ENCODE data around the gene DESI1. TPM values are rescaled to one million over a fixed set of nuclear protein-coding genes. Genes with fewer than 3 reads are reported as not detected.
A peak's percentile ranks its signal among the peaks of the same experiment; 100 is the strongest.
"Not testable (repeated sequence)": the region's sequence is repeated elsewhere in the genome, so short reads cannot be mapped to it uniquely, and the experiment has no call there.

Gene DESI1
- total RNA-seq, 1 donor from 2014 or later = 27.8 TPM

DNA sequence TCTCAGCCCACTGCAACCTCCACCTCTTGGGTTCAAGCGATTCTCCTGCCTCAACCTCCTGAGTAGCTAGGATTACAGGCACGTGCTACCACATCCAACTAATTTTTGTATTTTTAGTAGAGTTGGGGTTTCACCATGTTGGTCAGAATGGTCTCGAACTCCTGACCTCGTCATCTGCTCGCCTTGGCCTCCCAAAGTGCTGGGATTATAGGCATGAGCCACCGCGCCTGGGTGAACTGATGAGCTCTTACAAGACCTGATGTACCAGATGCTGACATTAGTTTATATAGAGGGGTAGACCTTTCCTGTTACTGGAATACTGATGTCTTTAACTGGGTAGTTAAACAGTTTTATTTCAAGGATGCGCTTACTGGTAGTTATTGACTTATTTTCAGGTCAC, 13.8 kb upstream of the DESI1 start:
- DNase-seq (ENCODE audit: low read depth) = not testable (repeated sequence)

DNA sequence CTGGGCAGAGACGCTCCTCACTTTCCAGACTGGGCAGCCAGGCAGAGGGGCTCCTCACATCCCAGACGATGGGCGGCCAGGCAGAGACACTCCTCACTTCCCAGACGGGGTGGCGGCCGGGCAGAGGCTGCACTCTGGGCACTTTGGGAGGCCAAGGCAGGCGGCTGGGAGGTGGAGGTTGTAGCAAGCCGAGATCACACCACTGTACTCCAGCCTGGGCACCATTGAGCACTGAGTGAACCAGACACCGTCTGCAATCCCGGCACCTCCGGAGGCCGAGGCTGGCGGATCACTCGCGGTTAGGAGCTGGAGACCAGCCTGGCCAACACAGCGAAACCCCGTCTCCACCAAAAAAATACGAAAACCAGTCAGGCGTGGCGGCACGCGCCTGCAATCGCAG, 10.8 kb upstream of the DESI1 start:
- DNase-seq (ENCODE audit: low read depth) = not testable (repeated sequence)

DNA sequence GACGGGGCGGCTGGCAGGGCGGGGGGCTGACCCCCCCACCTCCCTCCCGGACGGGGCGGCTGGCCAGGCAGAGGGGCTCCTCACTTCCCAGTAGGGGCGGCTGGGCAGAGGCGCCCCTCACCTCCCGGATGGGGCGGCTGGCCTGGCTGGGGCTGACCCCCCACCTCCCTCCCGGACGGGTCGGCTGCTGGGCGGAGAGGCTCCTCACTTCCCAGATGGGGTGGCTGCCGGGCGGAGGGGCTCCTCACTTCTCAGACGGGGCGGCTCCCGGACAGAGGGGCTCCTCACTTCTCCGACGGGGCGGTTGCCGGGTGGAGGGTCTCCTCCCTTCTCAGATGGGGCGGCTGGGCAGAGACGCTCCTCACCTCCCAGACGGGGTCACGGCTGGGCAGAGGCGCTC, 10.3 kb upstream of the DESI1 start:
- not testable (repeated sequence) for DNase-seq (ENCODE audit: low read depth)

DNA sequence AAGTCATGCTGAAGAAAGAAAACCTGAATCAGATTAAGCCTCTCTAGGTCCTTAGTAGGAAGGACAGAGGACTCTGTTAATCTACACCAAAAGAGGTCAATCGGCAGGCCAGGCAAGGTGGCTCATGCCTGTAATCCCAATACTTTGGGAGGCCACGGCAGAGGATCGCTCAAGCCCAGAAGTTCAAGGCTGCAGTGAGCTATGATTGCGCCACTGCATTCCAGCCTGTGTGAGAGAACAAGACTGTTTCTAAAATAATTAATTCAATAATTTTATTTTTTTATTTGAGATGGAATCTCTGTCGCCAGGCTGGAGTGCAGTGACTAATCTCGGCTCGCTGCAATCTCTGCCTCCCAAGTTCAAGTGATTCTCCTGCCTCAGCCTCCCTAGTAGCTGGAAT, 4.7 kb upstream of the DESI1 start:
- no peak for DNase-seq (ENCODE audit: low read depth)

DNA sequence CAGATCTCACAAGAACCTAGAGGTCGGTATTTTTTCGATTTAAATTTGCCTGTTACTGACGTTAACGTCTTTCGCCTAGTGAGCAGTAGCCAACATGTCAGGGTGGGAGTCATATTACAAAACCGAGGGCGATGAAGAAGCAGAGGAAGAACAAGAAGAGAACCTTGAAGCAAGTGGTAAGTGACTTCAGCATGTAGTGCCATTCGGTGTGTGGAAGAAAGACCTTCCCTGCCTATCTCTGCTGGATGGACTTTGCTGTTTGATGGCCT, 1.0 kb upstream of the DESI1 start:
- DNase-seq (ENCODE audit: low read depth) = no peak

DNA sequence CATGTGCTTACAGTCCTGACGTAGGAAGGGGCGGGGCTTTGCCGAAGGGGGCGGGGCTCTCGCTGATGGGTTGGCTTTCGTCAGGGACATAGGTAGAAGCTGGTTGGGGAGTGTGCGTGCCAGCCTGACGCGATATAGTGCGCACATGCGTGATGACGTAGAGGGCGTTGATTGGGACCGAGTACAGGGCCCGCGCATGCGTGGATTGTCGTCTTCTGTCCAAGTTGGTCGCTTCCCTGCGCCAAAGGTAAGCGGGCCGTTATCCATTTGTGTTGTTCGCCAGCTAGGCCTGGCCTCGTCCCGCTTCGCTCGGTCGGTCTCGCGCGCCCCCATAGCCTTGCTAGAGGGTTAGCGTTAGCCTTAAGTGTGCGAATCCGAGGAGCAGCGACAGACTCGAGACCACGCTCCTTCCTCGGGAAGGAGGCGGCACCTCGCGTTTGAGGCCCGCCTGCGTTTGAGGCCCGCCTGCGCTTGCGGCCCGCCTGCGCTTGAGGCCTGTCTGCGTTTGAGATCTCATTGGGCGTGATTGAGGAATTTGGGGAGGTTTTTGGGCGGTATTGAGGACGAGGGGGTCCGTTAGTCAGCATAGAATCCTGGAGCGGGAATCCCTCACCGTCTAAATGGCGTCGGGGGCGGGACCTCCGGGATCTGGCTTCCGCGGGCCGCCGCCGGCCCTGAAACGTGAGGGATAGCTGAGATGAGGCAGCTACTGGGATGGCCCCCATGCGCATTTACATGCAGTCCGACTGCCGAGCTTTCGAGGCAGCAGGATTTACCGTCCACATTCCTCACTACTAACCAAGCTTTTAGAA, 462 bp upstream of the DESI1 start, which contains the start of gene XRCC6:
XRCC6 (plus strand) TSS at position 197 of the 812 bp plus-strand sequence. CDS start 710 bp downstream, outside the sequence.
- DNase-seq (ENCODE audit: low read depth) = peak; percentile 99

DNA sequence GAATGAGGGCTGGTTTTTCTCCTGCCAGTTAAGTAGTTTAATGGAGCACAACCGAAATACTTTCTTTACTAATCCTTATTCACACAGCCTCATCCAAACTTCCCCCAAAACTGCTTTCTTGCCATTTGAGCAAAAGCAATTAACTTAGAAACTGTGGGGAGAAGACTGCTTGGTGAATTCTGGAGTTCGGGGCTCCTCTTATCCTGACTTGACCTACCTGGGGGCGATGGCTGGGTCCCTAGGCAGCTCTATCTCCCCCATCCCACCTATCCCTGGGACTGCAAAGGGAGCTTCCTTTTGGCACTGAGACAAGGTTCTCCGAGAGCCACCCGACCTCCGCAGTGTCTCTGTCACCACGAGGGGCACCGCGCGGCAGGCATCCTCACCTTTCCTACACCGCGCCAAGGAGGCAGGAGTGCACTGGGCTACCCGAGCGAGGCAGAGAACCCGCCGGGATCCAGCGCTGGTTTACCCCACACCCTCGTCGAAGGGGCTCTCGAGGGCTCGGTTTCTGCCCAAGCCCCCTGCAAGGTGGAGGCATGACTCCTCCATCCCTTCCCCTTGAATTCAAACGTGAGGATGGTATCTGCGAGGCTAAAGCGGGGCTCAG, 759 bp downstream of the DESI1 start:
- no peak for DNase-seq (ENCODE audit: low read depth)

DNA sequence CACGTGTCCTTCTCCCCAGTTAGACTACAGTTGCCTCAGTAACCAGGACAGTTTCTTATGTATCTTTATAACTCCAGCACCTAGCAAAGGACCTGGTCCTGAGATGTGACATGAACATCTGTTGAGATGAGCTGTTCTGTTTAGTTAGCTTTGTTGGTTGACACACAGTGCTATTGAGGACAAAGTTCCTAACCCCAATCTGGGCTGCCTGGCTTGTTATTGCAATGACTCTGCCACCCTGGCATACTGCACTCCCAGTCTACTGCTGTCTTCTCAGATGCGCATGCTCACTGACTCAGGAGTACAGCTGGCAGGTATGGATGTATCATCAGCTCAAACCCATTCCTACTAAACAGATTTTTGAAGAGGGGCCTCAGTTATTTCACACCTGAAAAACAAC, 7.4 kb downstream of the DESI1 start:
- DNase-seq (ENCODE audit: low read depth) = no peak

DNA sequence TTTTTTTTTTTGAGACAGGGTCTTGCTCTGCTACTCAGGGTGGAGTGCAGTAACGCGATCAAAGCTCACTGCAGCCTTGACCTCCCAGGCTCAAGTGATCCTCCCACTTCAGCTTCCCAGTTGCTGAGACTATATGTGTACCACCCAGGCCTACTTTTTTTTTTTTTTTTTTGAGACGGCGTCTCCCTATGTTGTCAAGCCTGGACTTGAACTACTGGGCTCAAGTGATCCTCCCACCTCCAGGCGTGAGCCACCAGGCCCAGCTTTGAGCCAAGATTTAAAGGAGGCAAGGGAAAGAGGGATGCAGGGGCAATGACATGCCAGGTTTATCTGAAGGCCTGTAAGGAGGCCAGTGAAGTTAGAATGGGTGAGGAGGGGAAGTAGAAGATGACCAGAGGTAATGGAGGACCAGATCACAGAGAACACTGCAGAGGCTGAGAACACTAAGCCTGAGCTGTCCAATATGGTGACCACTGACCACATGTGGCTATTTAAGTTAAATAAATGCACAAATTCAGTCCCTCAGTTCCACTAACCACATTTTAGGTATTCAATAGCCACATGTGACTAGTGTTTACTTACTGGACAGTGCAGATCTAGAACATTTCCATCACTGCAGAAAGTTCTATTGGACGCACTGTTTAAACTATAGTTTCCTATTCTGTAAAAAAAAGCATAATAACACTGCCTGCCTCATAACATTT, 8.1 kb downstream of the DESI1 start:
- DNase-seq (ENCODE audit: low read depth) = no peak

DNA sequence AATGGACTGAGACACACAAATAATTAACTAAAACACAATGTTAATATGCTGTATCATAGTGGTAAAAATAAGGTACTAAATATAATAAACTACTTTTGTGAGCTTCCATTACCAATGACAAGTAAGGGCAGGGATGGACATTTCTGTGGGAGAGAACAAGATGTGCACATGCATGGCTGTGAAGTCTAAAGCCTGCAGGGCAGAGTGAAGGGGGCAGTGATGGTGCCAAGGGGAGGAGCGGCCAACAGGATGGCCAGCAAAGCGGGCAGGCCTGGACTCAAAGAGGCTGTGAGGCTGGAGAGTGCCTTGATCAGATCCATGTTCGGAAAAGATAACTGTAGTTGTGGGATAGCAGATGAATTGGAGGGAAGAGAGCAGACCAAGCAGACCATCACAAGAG, 12.5 kb downstream of the DESI1 start:
- DNase-seq (ENCODE audit: low read depth) = no peak

DNA sequence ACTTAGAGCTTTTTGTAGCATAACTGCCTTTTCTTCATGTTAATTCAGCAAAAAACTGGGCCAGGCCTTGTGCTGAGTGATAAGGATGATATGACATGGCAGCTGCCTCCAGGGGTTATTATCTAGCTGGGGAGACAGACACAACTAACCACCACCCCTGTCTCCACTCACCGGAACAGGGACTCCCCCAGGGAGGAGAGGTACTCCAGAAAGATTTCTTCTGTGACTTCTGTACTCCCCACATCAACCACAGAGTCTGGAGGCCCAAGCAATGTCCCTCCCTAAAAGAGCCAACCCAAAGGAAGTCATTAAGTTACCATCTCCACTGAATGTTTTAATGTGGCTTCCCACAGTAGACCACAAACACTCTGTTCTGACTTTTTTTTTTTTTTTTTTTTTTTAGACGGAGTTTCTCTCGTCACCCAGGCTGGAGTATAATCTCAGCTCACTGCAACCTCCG, 16.9 kb downstream of the DESI1 start:
- peak; percentile 22 for DNase-seq (ENCODE audit: low read depth)

DNA sequence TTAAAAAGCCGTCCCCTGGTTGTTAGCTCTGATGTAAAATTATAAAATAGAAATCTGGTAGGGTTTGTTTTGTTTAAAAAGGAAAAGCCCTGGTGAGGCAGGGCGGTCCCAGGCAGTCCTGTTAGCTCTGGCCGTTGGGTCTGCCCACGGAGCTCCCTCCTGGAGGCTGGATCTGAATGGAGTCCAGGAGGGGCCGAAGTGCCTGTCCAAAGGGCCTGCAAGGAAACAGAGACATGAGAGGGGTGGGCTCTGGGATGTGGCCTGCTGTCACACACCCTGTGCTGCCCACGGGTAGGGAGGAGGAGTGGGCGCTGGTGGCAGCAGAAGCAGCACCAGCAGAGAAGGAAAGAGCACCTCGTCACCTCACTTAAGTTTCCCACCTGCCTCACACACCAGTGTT, 19.9 kb downstream of the DESI1 start:
- DNase-seq (ENCODE audit: low read depth) = no peak

DNA sequence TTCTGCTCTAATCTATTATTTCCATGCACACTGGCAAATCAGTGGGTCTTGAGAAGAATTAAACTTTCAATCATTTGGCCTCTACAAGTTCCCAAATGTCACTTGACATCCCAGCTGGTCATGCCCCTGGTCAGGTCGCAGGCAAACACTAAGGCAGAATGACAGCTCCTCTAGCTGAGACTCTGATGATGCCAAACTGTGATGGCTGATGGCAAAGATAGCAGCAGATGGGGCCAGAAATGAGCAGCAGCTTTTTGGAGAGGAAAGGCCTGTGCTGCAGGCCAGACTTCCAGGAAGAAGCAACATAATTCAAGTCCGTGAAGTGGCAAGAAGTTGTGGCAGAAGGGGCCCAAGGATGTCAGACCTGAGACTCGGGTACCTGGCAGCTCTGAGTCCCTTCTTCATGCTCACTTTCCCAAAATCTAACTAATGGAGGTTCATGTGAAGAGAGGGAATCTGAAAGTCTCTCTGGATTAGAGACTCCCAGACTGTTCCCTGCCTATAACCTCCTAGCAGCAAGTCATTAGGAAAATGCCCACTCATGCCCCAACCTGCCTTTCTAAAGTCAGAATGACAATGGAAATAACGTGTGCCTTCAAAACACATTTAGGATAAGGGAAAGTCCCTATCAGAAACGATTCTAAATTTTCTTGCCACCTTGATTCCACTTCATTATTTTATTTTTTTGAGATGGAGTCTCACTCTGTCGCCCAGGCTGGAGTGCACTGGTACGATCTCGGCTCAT, 21.8 kb downstream of the DESI1 start:
- DNase-seq (ENCODE audit: low read depth) = no peak

DNA sequence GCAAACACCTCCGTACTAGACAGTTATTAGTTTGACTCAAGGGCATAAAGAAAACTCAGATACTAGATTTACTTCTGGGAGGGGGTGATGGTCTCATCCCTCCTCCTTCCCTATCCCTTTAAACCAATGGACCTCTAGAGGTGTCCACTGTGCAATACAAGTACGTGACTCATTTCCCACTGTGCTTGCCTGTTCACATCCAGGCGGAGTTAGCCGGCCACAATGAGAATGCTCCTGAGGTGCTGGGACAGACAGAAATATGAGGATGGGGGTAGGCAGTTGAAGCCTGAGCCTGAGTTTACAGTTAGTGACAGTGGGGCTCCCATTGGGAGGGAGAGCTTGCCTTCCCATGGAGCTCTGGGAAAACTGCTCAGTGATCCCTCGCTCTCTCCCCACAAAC, 22.8 kb downstream of the DESI1 start:
- peak; percentile 76 for DNase-seq (ENCODE audit: low read depth)

DNA sequence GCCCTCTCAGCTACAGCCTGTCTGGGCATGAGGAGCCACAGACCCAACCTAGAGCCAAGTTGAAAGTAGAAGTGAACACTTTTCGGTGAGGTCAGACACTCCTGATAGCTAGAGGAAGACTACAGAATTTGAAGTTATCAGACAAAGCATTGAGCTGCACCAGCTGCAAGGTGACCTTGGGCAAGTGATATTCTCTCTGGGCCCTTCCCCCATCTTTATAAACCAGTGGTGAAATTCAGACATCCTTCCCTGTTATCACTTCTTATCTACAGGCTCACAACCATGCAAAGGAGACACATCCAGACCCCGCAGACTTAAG, 23.2 kb downstream of the DESI1 start:
- DNase-seq (ENCODE audit: low read depth) = no peak

DNA sequence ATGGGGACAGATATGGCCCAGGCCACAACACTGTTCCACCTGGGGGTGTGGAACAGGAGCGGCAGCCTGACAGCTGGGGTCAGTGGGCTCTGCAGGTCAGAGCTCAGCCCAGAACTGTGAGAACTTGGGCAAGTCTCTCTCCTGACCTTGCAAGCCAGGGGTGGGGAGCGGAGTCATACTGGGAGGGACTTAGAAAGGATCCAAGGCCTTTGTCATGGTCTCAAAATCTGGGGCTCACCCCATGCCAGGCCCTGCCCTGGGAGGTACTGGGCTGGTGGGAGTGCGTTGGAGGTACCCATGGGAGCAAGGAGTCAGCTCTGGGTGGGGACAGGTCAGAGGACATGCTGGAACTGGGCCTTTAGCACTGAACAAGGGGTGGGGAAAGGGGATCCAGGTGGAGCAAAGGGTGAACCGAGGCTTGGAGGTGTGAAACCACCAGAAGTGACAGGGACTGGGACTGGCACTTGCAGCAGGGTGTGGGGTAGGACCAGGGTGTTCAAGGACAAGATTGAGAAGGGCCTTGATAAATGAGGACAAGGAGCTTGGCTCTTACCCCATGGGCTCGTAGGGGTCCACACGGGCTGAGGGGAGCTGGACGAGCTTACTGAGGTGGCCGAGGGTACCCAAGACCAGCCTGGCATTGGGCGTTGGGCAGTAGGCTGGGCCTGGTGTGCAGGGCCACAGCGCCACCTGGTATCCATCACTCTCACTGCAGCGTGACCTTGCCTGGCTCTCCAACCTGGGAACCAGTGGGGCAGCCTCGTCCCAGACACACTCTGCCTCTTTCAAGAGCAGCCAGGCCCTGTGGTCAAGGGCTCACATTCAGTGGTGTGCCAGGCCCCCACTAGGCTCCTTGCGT, 23.8 kb downstream of the DESI1 start:
- DNase-seq (ENCODE audit: low read depth) = peak; percentile 33

DNA sequence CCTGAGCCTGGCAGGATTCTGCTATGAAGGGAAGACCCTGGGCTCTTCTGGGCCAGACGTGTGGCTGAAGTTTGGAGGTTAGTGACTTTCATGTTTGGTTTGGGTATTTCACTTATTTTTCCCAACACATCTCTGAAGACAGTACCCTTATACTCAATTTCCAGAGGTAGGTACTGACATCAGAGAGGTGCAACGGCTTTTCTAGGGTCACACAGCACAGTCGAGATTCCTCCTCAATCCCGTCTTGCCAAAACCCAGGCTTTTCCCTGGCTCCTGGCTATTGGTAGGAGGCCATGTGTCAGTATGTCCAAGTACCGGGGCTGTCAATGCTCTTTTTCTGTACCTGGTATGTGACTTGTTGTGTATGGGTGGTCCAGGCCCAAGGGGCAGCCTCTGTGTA, 25.1 kb downstream of the DESI1 start:
- no peak for DNase-seq (ENCODE audit: low read depth)

DNA sequence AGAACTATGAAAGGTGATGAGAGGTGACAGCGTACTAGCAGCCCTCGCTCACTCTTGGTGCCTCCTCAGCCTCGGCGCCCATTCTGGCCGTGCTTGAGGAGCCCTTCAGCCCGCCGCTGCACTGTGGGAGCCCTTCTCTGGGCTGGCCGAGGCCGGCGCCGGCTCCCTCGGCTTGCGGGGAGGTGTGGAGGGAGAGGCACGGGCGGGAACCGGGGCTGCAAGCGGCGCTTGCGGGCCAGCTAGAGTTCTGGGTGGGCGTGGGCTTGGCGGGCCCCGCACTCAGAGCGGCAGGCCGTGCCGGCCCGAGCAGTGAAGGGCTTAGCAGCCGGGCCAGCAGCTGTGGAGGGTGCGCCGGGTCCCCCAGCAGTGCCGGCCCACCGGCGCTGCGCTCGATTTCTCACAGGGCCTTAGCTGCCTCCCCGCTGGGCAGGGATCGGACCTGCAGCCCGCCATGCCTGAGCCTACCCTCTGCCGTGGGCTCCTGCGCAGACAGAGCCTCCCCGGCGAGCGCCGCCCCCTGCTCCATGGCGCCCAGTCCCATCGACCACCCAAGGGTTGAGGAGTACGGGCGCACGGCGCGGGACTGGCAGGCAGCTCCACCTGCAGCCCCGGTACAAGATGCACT, 27.4 kb downstream of the DESI1 start:
- not testable (repeated sequence) for DNase-seq (ENCODE audit: low read depth)

DNA sequence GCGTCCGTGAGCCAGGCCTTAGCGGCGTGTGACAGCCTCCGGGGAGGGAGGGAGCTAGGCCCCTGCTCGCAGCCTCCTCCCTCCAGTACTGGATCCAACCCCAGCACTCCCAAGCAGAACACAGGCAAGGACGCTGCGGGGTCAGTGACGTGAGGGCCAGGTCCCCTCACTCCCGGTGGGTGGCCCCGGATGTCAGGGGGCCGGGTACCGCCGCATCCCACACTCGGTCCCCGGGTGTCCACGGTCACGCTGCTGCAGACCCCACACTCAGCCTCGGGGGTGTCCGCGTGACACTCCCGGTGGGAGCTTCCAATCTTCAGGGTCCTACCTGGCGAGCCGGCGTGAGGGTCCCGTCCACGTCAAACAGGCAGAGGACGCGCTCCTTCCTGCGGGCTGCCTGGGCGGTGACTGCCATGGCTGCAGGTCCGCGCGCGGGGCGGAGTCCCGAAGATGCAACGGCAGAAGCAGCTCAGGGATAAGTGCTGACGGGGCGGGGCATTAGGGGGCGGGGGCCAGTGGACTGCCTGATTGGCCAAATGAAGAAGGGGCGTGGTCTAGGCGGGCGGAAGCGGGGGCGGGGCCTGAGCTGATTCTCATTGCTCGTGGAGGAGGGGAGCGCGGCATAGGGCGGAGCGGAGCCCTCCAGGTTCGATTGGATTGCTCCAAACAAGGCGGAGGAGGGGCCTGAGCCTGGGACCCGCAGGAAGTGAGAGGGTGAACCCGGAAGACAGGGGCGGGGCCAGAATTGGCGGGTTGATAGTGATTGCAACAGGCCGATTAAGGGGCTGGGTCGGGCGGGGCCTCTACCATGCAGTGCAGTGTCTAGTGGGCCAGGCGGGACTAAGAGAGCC, 31.2 kb downstream of the DESI1 start, which contains the start of gene PMM1:
PMM1 (minus strand) TSS at position 450 of the 851 bp plus-strand sequence; CDS start at position 415, 35 bp downstream.
- peak; percentile 96 for DNase-seq (ENCODE audit: low read depth)

DNA sequence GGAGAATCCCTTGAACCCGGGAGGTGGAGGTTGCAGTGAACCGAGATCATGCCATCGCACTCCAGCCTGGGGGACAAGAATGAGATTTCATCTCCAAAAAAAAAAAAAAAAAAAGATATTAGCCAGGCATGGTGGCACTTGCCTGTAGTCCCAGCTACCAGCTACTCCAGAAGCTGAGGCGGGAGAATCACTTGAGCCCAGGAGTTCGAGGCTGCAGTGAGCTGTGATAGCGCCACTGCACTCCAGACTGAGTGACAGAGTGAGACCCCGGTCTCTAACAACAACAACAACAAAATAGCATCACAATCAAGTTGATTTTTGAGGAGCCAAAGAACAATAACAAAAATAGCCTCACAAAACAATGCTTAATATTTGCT, 33.5 kb downstream of the DESI1 start:
- no peak for DNase-seq (ENCODE audit: low read depth)
